NT2/D1 (cell line): ENCODE results near the gene AKIP1.

Source experiments
- YY1 ChIP-seq: IDR thresholded peaks from 2 replicates; pipeline ENCODE4 v1.6.1; 2011; ENCODE audit not compliant: insufficient read length, insufficient read depth
- ZNF274 ChIP-seq: IDR thresholded peaks from 2 replicates; pipeline ENCODE4 v1.6.1; 2011; ENCODE audit warnings: mild to moderate bottlenecking, low read depth, low read length

DNA sequence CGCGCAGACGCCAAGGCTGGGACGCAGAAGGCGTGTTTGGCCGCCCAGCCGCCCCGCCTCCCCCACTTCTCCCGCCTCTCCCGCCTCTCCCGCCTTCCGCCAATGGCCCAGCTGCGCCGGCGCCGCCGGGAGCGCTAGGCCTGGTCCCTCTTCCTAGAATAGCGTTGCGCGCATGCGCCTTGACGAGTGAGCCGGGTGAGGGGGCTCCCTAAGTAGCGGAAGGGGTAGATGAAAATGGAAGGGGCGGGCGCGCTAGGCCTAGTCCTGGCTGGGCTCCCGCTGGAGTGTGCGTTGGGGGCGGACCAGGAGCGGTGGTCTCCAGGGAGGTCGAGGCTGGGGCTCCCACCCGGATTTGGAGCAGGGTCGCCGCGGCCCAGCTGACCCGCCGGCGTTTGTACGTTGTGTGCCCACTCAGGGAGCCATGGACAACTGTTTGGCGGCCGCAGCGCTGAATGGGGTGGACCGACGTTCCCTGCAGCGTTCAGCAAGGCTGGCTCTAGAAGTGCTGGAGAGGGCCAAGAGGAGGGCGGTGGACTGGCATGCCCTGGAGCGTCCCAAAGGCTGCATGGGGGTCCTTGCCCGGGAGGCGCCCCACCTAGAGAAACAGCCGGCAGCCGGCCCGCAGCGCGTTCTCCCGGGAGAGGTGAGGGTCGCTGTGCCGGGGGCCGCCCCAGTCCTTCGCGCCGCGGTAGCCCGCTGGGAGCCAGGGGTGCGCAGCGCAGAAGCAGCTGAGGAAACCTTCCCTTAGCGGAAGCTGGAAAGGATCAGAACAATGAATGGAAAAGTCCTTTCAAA lies at the start of gene AKIP1:
- TF ChIP-seq ZNF274 (no peak), YY1 (no peak)
